Measurements from ENCODE around the gene TRAPPC2L.
"Not testable (repeated sequence)": the region's sequence is repeated elsewhere in the genome, so short reads cannot be mapped to it uniquely, and the experiment has no call there.

DNA sequence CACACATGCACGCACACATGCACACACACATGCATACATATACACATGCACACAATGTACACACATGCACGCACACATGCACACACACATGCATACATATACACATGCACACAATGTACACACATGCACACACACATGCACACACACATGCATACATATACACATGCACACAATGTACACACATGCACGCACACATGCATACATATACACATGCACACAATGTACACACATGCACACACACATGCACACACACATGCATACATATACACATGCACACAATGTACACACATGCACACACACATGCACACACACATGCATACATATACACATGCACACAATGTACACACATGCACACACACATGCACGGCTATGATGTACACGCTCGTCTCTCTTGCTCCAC is 37.3 kb downstream of the TRAPPC2L start:
- TF ChIP-seq LEF1 (IDR thresholded peaks at IDR 0.05; ENCODE audit: borderline replicate concordance); SP1 (IDR thresholded peaks at IDR 0.05); SUZ12 (IDR thresholded peaks at IDR 0.05); FOXA1 (IDR thresholded peaks at IDR 0.05); CTBP1 (IDR thresholded peaks at IDR 0.05; ENCODE audit: borderline replicate concordance); ARNT (IDR thresholded peaks at IDR 0.05); FOXK2 (IDR thresholded peaks at IDR 0.05); ZNF384 (IDR thresholded peaks at IDR 0.05); NFRKB (IDR thresholded peaks at IDR 0.05); ELF4 (IDR thresholded peaks at IDR 0.05); BHLHE40 (IDR thresholded peaks at IDR 0.05; ENCODE audit: borderline replicate concordance); TARDBP (IDR thresholded peaks at IDR 0.05): not testable (repeated sequence)
- TF ChIP-seq, protein P1, sequence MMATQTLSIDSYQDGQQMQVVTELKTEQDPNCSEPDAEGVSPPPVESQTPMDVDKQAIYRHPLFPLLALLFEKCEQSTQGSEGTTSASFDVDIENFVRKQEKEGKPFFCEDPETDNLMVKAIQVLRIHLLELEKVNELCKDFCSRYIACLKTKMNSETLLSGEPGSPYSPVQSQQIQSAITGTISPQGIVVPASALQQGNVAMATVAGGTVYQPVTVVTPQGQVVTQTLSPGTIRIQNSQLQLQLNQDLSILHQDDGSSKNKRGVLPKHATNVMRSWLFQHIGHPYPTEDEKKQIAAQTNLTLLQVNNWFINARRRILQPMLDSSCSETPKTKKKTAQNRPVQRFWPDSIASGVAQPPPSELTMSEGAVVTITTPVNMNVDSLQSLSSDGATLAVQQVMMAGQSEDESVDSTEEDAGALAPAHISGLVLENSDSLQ (IDR thresholded peaks at IDR 0.05) = not testable (repeated sequence)

Measured in HEK293T (cell line).